Endodermal cell (in vitro differentiated cells): ENCODE measurements around the gene PROS1. TPM values are rescaled to one million over a fixed set of nuclear protein-coding genes. Genes with fewer than 3 reads are reported as not detected.

Experiments used
- DNase-seq: peaks from one replicate; pipeline ENCODE4 v3.0.0-alpha.2; 2017
- H3K27ac ChIP-seq: 2 replicates; pipeline ENCODE4 v1.5.1; 2013; ENCODE audit warnings: mild to moderate bottlenecking, low read depth, low read length, moderate library complexity
- H3K27me3 ChIP-seq: 2 replicates; pipeline ENCODE4 v1.6.1; 2013; ENCODE audit warnings: mild to moderate bottlenecking, low read length, moderate library complexity; ENCODE audit not compliant: insufficient read depth, control insufficient read depth, poor library complexity, severe bottlenecking
- H3K36me3 ChIP-seq: 2 replicates; pipeline ENCODE4 v1.7.0; 2013; ENCODE audit warnings: mild to moderate bottlenecking, low read length, moderate library complexity; ENCODE audit not compliant: control insufficient read depth, insufficient read depth
- H3K4me1 ChIP-seq: one replicate; pipeline ENCODE4 v1.7.0; 2013; ENCODE audit warnings: low read length; ENCODE audit not compliant: control insufficient read depth, insufficient read depth
- H3K4me3 ChIP-seq: 2 replicates; pipeline ENCODE4 v1.5.1; 2013; ENCODE audit warnings: mild to moderate bottlenecking, low read length, moderate library complexity
- H3K9ac ChIP-seq: 2 replicates; pipeline ENCODE4 v1.6.1; 2013; ENCODE audit warnings: mild to moderate bottlenecking, low read length, moderate library complexity; ENCODE audit not compliant: poor library complexity, severe bottlenecking; ENCODE audit errors: extremely low read depth
- H3K9me3 ChIP-seq: 2 replicates; pipeline ENCODE4 v1.6.1; 2013; ENCODE audit warnings: mild to moderate bottlenecking, low read length, moderate library complexity; ENCODE audit not compliant: control insufficient read depth
- H3K27ac Mint-ChIP-seq: 2 replicates; pipeline ENCODE4 v1.8.0; 2020; ENCODE audit warnings: mixed read lengths
- H3K27me3 Mint-ChIP-seq: 2 replicates; pipeline ENCODE4 v1.8.0; 2021; ENCODE audit warnings: mild to moderate bottlenecking, mixed read lengths; ENCODE audit not compliant: insufficient read depth
- H3K36me3 Mint-ChIP-seq: 2 replicates; pipeline ENCODE4 v1.8.0; 2020; ENCODE audit warnings: low read depth, mixed read lengths
- H3K4me1 Mint-ChIP-seq: 2 replicates; pipeline ENCODE4 v1.8.0; 2020; ENCODE audit warnings: mixed read lengths
- H3K4me3 Mint-ChIP-seq: 2 replicates; pipeline ENCODE4 v1.8.0; 2020; ENCODE audit warnings: mild to moderate bottlenecking, moderate library complexity, mixed read lengths
- H3K9me3 Mint-ChIP-seq: 2 replicates; pipeline ENCODE4 v1.8.0; 2020; ENCODE audit warnings: mild to moderate bottlenecking, mixed read lengths
- WGBS, 2 experiments: methylation state at CpG; one replicate each; pipeline versions ENCODE4 v1.1.5 to v1.1.7; 2013; ENCODE audit warnings: missing lambda C conversion rate in 2 of 2, mixed read lengths in 1 of 2; ENCODE audit not compliant: insufficient coverage in 1 of 2, insufficient read length in 1 of 2; 5-methylcytosine and 5-hydroxymethylcytosine counted together
- total RNA-seq, 2 donors: library from RNA; stranded (reverse); fragmentation: NEBNext Ultra II Directional in 1 of 2; extraction: Animal tissue kit (Norgen Biotek cat#: 25700) in 1 of 2; gene quantifications; 2 replicates in 1 of 2; 3 replicates in 1 of 2; pipeline ENCODE4 v1.2.1, GENCODE V29; 2021
- TF ChIP-seq, protein P1 (sequence below): fragments of 200-600 bp; sonication (generic); conservative IDR thresholded peaks from 2 replicates; pipeline ENCODE4 v1.5.0; 2021; ENCODE audit warnings: antibody characterized with exemption, mild to moderate bottlenecking

The PROS1 gene
- total RNA-seq, 2 donors from 2014 or later, result 8.8 to 52.4 TPM

DNA sequence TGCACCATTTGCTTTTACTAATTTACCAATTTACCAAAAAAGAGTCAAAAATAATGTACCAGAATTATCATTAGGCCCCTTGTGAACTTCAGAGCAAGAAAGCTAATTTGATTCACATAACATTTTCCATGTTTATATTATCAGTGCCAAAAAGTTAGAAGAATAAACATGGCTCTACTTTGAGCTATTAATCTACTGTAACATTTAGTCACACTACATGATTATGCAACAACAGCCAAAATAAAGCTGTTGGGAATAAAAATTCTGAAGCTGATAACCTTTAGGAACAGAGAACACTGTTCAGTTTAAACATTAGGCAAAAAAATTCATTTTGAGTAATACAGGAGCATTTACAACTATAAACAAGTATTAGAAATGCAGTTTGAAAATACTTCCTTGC, 63.6 kb downstream of the PROS1 start:
- Mint-ChIP-seq H3K36me3 (no peaks in the 10 kb centered on the region), H3K27me3 (no peaks in the 10 kb centered on the region), H3K4me1 (no peaks in the 10 kb centered on the region), H3K27ac (no peak overlapping the region), H3K4me3 (no peak overlapping the region), H3K9me3 (peaks cover 77% of the 10 kb centered on the region)
- no peak for DNase-seq
- no peaks in the 10 kb centered on the region for H3K4me1 ChIP-seq
- H3K4me3 ChIP-seq, result no peak overlapping the region
- H3K9me3 ChIP-seq, result peaks cover 67% of the 10 kb centered on the region
- TF ChIP-seq, protein P1, sequence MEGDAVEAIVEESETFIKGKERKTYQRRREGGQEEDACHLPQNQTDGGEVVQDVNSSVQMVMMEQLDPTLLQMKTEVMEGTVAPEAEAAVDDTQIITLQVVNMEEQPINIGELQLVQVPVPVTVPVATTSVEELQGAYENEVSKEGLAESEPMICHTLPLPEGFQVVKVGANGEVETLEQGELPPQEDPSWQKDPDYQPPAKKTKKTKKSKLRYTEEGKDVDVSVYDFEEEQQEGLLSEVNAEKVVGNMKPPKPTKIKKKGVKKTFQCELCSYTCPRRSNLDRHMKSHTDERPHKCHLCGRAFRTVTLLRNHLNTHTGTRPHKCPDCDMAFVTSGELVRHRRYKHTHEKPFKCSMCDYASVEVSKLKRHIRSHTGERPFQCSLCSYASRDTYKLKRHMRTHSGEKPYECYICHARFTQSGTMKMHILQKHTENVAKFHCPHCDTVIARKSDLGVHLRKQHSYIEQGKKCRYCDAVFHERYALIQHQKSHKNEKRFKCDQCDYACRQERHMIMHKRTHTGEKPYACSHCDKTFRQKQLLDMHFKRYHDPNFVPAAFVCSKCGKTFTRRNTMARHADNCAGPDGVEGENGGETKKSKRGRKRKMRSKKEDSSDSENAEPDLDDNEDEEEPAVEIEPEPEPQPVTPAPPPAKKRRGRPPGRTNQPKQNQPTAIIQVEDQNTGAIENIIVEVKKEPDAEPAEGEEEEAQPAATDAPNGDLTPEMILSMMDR, result no peak
- no peak overlapping the region for H3K9ac ChIP-seq
- H3K27ac ChIP-seq, result no peak overlapping the region
- H3K27me3 ChIP-seq, result no peaks in the 10 kb centered on the region
- no peaks in the 10 kb centered on the region for H3K36me3 ChIP-seq

DNA sequence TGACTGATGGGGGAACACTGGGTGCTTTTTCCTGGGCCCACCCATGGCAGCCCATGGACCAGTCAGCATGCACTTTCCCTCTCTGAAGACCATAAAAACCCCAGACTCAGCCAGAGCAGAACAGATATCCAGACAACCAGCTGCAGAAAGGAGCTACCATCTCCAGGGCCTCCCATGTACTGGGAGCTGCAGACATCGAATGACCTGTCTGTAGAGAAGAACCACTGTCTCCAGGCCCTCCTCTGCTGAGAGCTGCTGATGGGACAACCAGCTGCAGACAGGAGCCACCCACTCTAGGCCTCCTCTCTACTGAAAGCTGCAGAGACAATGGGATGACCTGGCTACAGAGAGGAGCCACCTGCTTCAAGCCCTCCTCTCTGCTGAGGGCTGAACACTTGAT, 66.6 kb downstream of the PROS1 start:
- H3K27ac ChIP-seq, result no peak overlapping the region
- Mint-ChIP-seq H3K9me3 (peaks cover 81% of the 10 kb centered on the region), H3K36me3 (no peaks in the 10 kb centered on the region), H3K4me3 (no peak overlapping the region), H3K27me3 (no peaks in the 10 kb centered on the region), H3K4me1 (no peaks in the 10 kb centered on the region), H3K27ac (no peak overlapping the region)
- no peak overlapping the region for H3K4me3 ChIP-seq
- no peak overlapping the region for H3K9ac ChIP-seq
- DNase-seq, result no peak
- TF ChIP-seq, protein P1, result no peak
- 64 to 69% methylated on average over 1 of the region's 1 CpG for WGBS, 2 experiments
- H3K4me1 ChIP-seq, result no peaks in the 10 kb centered on the region
- no peaks in the 10 kb centered on the region for H3K36me3 ChIP-seq
- peaks cover 68% of the 10 kb centered on the region for H3K9me3 ChIP-seq
- H3K27me3 ChIP-seq, result no peaks in the 10 kb centered on the region

DNA sequence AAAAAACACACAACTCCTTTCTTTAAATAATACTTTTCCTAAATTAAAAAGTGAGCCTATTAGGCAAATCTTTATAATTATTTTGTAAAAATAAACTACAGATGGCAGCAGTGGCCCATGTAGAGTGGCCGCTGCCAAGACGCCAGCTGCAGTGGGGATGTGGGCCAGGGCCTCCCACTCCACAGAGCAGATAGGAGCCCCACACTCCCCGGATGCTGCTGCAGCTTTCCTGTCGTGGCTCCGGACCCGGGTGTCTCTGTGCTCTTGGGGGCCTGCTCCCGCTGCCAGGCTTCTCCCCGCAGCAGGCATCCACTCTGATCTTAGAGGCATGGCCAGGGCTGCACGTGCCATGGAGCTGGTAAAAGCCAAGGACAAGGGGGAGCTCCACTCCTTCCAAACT, 67.5 kb downstream of the PROS1 start:
- Histone ChIP-seq H3K4me1 (no peaks in the 10 kb centered on the region), H3K36me3 (no peaks in the 10 kb centered on the region), H3K27ac (no peak overlapping the region), H3K4me3 (no peak overlapping the region), H3K27me3 (no peaks in the 10 kb centered on the region), H3K9me3 (peaks cover 61% of the 10 kb centered on the region), H3K9ac (no peak overlapping the region)
- no peaks in the 10 kb centered on the region for H3K36me3 Mint-ChIP-seq
- TF ChIP-seq, protein P1, result no peak
- WGBS, 2 experiments, result 84% methylated on average over 9 of the region's 9 CpGs; no CpG with 5 or more reads in 1 of the 2 experiments
- no peak overlapping the region for H3K27ac Mint-ChIP-seq
- DNase-seq, result no peak
- peaks cover 79% of the 10 kb centered on the region for H3K9me3 Mint-ChIP-seq
- no peak overlapping the region for H3K4me3 Mint-ChIP-seq
- H3K4me1 Mint-ChIP-seq, result no peaks in the 10 kb centered on the region
- H3K27me3 Mint-ChIP-seq, result no peaks in the 10 kb centered on the region
